Measurements from ENCODE around the gene UNC13B.

- TF ChIP-seq CTCF (IDR thresholded peaks at IDR 0.05): no peak
- no peak for TF ChIP-seq POLR2A (IDR thresholded peaks at IDR 0.05)
Measured at GRCh38 chr9:35227284-35227683, 65.5 kb downstream of the UNC13B start.
